GM12801 (cell line): ENCODE results near the gene CBX4.

ENCODE experiments used
- CTCF ChIP-seq: IDR thresholded peaks from one replicate; pipeline ENCODE4 v1.5.1; 2011; ENCODE audit warnings: control low read depth; ENCODE audit not compliant: insufficient read length; ENCODE audit errors: extremely low read depth

CBX4 gene

GRCh38 chr17:79839356-79840268 lies at the start of gene CBX4:
CBX4 (minus strand) TSS chr17:79839440; CDS start chr17:79839251, 189 bp downstream.
- TF ChIP-seq CTCF, result no peak

- no peak for TF ChIP-seq CTCF
Observed at GRCh38 chr17:79888009-79888540, 48.8 kb upstream of the CBX4 start.

DNA sequence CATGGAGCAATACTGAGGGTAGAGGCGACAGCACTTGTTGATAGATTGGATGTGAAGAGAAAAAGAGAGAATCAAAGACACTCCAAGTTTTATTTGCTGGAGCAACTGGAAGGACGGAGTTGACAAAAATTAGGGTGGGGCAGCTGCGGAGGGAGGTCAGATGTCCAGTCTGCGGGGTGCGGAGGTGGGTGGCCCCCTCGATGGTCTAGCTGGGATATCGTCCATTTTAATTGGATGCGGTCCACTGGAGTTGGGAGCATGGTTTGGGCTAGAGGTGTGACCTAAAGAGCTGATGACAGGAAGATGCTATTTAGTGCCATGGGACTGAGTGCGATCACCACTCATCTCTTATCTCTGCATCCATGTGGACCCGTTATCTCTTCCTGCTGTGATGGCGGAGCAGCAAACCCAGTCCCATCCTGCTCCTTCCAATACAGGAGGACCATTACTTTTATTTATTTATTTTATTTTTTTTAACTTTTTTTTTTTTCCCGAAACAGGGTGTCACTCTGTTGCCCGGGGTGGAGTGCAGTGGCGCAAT lies 48.3 kb upstream of the CBX4 start:
- TF ChIP-seq CTCF, result no peak

DNA sequence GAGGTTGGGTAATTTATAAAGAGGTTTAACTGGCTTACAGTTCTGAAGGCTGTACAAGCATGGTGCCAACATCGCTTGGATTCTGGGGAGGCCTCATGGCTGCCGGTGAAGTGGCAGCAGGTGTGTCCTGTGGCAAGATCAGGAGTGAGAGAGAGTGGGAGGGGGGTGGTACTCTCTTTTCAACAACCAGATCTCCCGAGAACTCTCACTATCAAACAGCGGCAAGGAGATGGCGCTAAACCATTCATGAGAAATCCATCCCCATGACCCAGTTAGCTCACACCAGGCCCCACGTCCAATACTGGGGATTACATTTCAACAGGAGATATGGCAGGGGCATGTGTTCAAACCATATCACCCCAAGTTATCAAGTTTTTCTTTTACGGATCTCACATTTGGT lies 44.0 kb upstream of the CBX4 start:
- no peak for TF ChIP-seq CTCF

- no peak for TF ChIP-seq CTCF
Observed at GRCh38 chr17:79878329-79878947, 39.2 kb upstream of the CBX4 start.

GRCh38 chr17:79877041-79877440 lies 37.8 kb upstream of the CBX4 start:
- no peak for TF ChIP-seq CTCF

- TF ChIP-seq CTCF, result no peak
Observed at GRCh38 chr17:79875511-79875910, 36.3 kb upstream of the CBX4 start.
